GM21619 (cell line): Measurements from ENCODE around the gene PCMTD2.
"Not testable (repeated sequence)": the region's sequence is repeated elsewhere in the genome, so short reads cannot be mapped to it uniquely, and the experiment has no call there.

Experiments used
- ATAC-seq: cut with Tn5 transposase; IDR thresholded peaks from one replicate; pipeline ENCODE4 v1.9.1; 2021; ENCODE audit not compliant: unreplicated experiment

The PCMTD2 gene

GRCh38 chr20:64223526-64224067 is 32.0 kb upstream of the PCMTD2 start:
- no peak for ATAC-seq

DNA sequence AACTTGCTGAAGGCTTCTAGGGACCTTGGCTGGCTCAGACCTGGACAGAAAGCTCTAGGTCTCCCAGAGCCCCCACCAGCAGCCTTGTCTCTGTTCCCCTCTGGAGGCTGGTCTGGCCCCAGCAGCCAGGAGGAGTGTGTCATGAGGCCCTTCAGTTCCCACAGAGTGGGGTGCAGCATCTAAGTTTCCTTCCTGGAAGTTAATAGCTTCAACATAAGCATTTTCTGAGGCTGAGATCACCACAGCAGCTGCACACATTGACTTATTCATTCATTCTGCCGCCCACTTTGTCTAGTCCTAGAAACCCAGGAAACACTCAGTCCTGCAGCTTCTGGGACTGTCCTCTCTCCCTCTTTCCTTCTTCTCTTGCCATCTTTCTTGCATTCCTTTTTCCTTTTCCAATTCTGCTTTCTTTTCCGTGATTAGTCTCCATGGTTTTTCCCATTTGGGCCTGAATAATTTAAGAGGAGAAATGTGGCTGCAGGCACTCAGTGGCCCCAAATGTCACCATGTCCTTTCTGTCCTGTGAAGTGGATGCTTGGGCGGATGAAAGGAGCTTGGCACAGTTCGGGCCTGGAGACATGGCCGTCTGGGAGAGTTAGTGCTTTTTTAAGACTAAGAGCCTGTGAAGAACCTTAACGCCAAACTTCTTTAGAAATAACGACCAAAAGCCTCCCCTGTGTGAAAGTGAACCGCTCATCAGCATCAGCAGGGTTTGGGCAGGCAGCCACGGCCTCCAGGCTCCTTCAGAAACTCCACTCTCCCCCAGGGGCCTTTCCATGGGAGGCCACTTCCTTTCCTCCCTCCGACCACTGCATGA is 31.0 kb upstream of the PCMTD2 start:
- ATAC-seq, result no peak

DNA sequence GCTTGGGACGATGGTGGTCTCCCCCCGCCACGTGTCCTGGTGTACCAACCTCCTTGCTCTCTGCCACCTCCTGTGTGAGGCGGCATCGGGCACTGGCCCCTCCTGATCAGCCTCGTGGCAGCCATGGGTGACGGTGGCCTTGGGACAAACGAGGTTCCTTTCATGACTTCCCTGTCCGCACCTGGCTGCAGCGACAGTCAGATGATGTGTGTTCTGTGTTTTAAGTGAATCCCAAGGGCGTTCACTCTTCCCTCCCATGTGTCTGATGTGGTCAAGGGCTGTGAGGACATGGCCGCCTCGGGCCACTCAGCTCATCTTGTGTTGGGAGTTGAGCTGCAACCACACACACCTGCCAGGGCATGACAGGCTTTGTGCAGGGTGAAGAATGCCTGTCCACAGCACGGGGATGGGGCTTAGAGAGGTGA is 30.4 kb upstream of the PCMTD2 start:
- no peak for ATAC-seq

DNA sequence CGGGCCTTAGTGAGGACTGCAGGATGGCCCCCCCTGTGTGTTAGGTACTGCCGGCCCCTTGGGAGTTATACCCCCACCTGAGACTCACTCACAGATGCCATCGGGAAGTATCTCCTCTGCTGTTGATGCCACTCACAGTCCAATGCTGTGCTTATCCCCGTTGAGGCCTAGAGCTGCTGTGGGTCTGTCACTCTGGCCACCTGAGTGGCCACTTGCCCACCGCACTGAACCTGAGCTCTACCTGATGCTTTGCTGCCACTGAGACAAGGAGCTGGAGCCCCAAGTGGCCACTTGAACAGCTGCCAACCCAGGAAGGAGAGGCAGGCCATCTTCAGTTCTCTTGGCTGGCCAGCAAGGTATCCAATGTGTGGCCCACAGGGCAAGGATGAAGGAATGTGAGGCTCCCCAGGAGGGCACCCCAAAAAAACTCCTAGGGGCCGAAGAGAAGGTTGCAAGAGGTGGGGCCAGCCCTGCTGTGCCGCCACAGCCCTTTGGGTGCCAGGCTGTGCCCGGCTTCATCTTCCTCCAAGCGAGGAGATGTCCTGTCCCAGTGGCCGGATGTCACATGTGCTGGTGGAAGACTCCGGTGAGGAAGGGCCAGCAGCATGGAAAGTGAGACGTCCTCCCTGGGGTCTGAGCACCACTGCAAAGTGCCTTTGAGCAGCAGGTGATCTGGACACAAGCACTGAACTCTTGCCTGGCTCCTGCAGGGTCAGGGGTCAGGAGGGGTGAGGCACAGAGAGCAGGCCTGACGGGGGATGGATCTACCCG is 29.5 kb upstream of the PCMTD2 start:
- ATAC-seq, result no peak

DNA sequence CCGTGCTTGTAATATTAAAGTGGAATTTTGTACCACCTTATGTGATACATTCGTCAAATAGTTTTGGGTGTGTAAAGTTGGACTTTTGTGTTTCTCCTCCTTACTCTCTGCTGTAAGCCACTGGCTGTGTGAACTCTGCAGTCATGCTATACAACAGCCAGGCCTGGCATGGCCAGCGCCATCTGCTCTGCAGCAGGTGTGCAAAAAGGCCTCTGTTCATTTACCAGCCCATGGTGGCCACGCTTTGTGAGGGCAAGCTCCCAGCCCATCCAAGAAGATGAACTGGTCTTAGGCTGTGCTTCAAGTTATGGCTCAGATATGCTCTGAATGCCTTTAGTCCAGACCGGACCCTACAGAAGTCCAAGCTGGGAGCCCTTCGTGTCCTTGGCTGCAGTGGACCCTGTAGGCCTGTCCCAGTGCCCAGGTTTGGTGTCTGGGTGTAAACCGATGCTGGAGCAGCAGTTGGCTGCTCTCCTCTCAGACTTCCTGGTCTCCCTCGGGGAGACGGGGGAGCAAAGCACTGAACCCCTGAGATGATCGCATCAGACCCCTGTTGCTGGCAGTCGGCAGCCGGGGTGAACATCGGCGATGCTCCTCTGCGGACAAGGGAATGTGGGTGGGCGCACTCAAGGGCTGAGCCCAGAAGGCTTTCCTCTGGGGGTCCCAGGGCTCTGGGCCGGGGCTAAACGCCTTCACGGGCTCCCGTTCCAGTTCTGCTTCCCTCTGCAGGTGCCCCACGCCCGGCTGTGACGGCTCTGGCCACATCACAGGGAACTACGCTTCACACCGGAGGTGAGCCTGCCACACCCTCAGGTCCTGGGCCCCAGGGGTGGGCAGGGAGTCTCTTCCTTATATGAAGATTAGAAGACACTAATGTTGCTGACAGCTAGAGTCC is 28.6 kb upstream of the PCMTD2 start:
- ATAC-seq, result no peak

DNA sequence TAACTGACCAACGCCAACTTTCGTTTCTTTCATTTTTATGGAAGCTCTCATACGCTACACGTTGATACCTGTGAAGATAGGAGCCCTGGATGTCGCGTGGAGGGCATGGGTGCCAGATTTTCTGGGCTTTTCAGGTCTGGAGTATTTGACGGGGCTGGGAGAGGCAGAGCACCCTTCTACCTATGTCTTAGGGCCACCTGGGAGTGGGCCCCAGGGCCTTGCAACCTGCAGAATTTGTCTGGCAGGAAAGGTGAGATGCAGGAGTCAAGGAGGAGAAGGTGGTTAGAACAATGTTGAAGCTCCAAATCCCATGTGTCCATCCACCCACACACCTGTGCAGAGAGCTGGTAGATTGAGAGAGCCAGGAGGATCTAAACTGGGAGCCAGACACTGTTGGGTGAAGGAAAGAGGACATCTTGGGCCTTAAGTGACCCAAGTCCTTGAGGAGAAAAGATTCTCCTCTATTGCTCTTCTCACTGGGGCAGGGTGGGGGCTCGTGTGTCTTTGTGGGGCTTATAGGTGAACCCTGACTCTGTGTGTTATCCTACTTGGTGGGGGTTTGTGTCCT is 27.4 kb upstream of the PCMTD2 start:
- ATAC-seq, result no peak

- no peak for ATAC-seq
Observed at GRCh38 chr20:64228751-64229506, 26.6 kb upstream of the PCMTD2 start.

DNA sequence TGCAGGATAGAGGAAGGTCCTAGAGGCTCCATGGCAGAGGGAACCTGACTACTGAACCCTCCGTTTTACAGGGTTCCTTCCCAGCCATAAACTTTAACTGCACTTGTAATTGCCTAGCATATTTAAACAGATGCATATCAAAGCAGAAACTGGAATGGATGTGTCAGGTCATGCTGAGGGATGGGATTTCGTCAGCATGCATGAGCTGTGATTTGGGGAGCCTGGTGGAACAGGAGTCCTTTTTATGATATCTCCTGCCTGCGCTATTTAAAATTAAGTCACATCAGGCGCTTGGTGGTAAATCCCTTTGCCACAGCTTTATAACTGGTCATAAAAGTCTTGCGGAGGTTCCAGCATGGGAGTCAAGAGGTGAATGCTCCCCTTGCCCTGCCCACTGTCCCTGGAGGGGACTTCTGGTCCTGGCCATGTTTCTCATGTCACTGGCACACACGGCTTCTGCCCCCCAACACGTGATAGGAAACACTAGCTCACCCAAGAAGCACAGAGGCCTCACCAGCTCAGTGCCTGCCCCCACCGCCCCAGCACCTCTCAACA is 26.0 kb upstream of the PCMTD2 start:
- ATAC-seq, result no peak

DNA sequence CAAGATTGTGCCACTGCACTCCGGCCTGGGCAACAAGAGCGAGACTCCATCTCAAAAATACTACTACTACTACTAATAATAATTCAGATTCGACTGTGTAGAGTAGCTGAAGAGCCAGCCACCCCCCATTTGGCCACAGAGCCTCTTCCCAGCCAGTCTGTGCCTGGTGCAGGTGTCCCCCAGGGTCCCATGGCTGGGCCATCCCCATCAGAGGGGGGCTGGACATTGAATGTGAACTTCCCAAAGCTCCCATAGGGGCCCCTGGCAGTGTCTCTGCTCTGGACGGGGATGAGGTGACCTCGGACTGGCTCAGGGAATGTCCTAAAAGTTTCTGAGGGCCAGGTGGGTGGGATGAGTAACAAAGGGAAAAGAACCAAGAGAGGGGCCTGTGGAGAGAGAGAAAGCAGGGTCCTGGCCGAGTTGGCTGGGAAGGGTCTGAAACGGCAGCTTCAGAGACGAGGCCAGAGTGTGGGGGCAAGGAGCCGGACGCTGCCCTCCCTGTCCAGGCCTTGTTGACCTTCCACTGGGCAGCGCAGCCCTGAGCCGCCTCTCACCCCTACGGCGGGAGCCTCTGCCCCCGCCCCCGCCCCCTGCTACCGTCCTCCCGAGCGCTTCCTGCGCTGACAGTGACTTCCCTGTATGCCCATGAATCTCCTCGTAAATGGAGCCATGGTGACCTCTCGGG is 24.9 kb upstream of the PCMTD2 start:
- no peak for ATAC-seq

DNA sequence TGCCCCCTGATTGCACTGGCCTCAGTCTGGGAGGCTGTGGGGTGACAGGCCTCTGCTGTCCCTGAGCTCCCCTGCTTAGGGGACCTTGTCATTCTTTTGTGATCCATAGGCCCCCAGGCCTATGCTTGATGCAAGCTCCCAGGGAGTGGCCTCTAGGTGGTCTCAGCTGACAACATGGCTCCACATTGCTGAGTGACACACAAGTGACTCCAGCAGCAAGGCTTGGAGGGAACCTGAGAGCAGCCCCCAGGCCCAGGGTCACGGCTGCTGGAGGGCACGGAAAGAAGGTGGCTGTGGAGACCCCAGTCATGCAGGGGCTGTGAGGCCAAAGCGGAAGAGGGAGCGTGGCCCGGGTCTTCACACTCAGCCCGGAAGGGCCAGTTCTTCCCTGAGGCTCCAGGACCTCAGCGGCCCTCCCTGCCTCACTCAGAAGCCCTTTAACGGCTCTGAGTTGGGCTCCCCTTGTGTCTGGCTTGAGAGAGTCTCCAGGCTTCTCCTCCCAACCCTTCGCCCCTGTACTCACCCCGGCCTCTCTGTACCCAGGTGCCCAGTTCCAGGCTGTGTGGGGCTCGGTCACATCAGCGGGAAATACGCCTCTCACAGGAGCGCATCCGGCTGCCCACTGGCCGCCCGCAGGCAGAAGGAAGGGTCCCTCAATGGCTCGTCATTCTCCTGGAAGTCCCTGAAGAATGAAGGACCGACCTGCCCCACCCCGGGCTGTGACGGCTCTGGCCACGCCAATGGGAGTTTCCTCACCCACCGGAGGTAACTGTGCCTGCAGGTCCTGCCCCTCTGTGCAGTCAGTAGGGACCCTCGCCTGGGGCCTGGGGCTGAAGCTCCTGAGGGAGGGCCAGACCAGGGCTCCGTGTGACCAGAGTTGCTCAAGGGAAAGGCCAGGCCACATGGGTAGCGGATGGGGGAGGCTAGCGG is 23.7 kb upstream of the PCMTD2 start:
- ATAC-seq, result no peak

- no peak for ATAC-seq
Observed at GRCh38 chr20:64232794-64233193, 22.8 kb upstream of the PCMTD2 start.

GRCh38 chr20:64233725-64234124 is 21.8 kb upstream of the PCMTD2 start:
- no peak for ATAC-seq

- no peak for ATAC-seq
Observed at GRCh38 chr20:64234291-64234791, 21.2 kb upstream of the PCMTD2 start.

GRCh38 chr20:64234921-64235565 is 20.5 kb upstream of the PCMTD2 start:
- ATAC-seq, result not testable (repeated sequence)

GRCh38 chr20:64236137-64237088 is 19.1 kb upstream of the PCMTD2 start:
- ATAC-seq, result no peak

GRCh38 chr20:64237316-64237715 is 18.2 kb upstream of the PCMTD2 start:
- ATAC-seq, result no peak
